Measurements from ENCODE around the gene STX3.
"Not testable (repeated sequence)": the region's sequence is repeated elsewhere in the genome, so short reads cannot be mapped to it uniquely, and the experiment has no call there.

Gene STX3

DNA sequence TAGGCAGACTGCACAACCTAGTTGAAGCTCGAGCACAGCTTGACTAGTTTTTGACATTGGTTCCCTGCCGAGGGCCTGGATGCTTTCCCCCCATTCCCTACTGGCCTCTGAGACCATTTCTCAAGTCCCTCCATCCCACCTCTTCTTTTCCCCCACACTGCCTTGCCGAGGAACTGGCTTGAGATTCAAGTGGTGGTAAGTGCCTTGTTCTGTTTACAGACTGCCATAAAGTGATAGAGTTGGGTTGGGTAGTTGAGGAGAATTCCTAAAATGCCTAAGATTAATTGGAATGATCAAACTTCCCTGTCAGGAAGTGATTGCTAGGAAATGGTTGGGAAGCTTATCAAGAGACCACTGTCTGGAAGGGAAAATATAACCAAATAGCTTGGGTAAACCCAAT, 39.2 kb downstream of the STX3 start:
- no peak for DNase-seq

DNA sequence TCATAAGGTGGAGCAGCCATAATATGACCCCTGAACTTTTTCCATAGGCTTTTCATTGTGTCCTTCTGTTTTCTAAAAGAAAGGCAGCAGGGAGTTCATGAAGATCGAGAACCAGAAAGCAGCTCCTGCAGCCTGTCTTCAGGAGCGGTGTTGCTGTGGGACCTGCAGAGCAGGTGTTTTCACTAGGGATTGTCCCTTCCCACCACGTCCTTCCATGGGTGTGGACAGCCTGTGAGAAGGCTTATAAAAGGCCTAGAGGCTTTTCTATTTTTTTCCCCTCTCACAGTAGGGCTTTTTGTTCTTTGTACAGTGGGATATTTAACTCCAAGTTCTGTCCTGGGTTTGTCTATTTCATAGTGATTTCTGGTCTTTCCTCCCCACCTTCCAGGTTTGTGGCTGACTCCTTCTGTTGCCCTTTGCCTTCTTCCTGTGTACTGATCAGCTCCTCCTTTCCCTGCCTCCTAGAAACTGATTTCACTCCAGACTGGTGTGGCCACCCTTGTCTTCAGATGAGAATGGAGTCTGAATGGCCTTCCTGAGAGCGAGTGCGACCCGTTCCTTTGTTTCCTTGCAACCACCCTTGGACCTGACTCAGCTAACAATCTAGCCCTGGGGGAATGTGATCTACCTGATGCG, 45.3 kb downstream of the STX3 start:
- no peak for DNase-seq

DNA sequence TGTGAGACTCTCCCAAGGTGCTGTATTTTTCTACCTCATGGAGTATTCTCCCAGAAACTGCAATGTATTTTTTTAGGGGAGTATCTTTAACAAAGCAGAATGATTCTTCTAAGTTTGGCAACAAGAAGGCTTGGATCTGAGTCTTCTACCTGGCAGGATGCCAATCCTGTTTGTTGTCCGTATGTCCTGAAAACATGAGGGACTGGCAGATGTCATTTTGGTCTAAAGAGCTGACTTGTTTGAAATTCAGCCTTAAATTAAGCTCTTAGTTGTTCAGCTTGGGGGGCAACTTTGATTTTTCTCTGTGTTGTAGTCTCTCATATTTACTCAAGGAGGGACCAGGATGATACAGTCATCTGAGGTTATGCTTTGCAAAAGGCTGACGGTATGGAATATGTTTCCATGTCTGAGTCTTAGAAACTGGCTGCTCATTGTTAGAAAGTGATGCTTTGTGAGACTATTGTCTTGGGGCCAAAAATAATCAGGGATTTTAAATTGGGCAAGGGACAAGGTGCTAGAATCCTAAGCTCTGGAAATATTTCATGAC, 46.1 kb downstream of the STX3 start:
- DNase-seq: no peak

DNA sequence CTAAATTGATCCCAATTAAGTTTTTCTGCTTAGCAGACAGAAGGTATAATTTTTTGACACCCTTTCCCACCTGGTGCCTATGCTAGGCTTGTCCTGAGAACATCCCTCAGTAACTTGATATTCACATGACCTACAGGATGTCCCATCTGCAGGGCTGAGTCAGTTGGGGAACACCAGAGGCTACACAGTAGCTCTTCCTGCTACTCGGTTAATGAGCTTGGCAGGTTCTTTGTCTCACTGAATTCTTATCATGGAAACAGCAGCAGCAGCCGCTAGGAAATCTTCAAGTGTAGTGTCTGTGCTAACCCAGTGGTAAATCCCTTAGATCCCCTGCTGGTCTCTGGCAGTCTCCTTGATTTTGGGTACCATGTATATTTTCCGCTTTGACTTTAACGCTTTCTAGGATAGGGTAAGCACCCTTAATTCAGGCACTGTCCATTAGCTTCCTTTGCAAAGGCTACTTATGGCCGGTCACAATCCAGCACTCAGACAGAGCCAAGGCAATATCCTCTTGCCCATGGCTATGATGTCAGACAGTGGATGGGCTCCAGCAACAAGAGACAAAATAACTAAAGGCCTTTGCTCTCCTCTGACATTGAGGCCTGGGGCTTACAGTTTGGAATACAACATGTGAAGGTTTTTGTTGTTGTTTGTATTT, 46.9 kb downstream of the STX3 start:
- DNase-seq: no peak

DNA sequence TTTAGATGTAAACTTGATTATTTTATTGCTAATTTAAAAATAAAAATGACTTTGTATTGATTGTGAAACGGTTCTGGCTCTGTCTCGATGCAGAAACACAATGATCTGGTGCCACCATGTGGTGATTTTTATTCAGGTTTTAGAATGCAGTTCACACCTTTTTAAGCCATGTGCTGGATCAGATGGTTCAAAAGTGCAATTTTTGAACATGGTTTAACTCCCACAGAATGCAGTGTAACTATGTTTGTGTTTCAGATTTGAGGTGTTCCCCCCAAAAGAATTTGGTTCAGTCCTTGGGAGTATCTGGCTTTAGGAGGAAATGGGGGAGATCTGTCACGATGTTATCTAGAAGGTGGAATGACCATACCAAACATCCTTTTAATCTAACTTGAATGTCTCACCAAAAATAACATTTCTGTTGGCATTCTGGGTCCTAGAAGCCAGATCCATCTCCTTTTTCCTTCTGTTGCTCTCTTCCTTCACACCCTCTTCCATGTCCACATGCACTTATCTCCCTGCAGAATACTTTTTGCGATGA, 47.5 kb downstream of the STX3 start:
- DNase-seq: peak; percentile 22

DNA sequence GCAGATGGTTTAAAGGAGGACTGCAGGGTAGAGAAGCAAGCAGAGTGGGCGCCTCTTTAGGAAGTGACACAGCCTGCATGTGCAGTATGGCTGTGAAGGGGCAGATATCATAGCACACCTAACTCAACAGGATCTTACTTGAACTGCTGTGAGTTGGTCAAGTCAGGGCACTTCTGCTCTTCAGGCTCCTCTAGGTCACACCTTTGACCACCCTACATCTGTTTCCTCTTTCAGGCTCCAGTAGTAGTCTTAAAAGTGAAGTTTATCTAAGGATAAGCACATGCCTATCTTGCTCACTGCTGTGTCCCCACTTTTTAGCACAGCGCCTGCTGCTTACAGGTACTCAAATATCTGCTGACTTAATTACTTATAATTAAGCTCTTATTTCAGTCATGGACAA, 48.9 kb downstream of the STX3 start:
- DNase-seq: no peak

DNA sequence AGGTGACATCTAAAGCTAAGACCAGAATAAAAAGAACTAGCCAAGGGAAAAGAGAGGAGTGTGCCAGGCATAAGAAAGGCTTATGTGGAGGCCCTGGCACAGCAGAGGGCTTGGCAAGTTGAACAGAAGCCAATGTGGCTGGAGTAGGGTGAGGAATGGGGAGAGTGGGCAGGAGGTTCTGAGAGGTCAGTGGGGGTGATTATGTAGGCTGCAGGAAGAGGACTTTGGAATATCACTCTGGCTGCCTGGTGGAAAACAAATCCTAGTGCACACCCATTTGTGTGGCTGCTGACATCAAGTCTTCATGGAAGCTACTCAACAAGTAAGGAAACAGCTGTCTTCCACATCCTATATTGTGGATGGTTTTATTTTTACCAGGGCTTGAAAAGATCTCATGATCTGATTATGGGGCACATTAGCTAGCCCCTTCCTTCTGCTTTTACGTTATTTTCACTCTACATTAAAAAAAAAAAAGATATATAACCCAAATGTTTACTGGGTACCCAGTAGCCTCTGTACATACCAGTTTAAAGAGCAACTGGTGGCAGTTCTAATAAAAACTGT, 52.0 kb downstream of the STX3 start:
- no peak for DNase-seq

DNA sequence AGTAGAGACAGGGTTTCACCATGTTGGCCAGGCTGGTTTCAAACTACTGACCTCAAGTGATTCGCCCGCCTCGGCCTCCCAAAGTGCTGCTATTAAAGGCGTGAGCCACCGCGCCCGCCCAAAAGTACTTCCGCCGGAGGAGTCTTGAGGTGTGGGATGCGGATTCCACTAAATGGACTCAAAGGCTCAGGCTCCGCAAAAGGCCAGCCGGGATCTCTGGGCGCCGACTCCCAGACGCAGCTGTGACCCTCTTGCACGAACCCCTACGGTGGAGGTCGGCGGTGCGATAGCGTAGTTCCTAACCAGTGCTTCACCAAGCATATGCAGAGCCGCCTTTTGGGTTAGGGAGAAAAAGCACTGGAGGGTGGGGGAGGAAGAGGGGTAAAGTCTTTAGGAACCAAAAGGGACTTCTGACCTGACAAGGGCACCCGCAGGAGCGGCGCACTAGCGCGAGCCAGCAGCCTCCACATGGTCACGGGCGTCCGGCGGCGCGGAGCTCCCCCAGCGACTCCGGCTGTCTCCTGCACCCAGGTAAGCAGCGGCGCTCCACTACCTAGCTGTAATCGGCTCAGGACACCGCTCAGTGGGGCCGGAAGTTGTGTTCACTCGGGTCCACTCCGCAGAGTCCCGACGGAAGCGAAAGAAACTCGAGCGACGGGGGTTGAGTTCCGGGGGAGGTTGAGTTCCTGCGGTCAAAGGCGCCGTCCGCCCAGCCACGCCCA, 55.2 kb downstream of the STX3 start, which contains the start of gene MRPL16:
MRPL16 (minus strand) TSS at position 590 of the 722 bp plus-strand sequence; CDS start at position 470, 120 bp downstream.
- DNase-seq: peak; percentile 89

DNA sequence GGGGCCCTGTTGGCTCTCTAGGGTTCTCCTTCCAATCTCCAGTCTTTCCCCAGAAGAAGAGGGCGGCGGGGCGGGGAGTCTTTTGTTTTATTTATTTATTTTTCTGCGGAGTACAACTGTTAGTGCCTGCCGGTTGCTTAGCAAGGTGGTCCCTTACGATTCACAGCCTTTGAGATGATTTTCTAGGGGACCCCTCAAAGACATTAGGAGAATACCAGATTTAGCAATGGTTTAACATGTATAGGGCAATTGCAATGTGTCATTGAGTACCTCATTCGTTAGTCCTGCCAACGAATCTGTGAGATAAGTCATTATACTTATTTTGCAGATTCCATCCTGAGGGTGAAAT, 55.7 kb downstream of the STX3 start:
- no peak for DNase-seq

DNA sequence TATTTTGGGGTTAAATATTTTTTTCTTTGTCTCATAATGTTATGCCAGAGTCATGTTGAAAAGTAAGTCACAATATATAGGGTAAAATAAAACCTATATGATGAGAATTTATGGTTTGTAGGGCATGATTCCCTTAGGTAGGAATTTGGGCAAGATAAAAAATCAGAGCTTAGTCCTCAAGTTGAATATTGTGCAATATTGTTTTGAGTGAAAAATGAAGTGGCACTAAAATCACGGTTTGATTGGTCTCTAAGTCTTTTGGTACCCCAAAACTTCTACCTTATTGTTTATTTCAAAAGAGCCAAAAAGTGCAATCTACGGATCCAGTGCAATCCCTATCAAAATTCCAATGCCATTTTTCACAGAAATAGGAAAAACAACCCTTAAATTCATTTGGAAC, 57.0 kb downstream of the STX3 start:
- no peak for DNase-seq

DNA sequence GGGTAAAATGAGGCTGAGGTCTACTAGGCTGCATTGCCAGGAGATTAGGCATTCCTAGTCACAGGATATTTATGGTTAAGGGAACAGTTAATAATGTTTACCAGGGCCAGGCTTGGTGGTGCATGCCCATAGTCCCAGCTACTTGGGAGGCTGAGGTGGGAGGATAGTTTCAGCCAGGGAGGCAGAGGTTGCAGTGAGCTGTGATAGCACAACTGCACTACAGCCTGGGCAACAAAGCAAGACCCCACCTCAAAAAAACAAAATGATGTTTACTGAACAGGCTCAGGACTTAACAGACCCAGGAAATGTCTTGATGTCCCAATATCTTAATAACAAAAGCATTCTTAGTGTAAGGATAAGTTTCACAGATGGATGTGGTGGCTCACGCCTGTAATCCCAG, 58.2 kb downstream of the STX3 start:
- no peak for DNase-seq

DNA sequence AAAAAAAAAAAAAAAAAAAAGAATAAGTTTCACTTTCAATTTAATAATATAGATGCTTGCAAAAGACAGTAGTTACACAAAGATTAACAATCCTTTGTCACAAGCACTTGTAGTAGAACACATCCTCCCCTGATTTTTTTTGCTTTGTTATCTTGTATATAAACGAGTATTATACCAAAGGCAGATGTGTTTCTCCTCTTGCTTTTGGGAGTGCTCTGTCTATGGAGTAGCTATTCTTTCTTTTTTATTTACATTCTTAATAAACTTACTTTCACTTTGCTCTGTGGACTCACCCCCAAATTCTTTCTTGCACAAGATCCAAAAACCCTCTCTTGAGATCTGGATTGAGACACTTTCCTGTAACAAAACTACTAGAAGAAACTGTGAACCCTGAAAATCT, 58.8 kb downstream of the STX3 start:
- DNase-seq: no peak

DNA sequence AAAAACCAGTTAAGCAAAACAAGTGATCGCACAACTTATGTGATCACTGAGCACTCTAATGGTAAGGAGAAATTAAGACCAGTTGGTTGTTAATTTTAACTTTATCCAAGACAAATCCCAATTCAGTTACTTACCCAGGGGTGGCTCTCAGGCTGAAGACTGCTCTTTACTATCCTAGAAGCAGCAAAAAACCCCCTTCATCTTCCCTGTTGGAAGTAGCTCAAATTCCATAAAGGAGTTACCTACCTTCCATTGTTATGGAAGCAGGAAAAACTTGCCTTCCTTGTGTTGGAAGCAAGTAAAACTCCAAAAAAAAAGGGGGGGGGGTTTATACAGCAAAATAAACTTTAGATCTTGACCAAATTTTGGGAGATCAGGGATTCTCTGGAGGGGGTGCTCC, 60.6 kb downstream of the STX3 start:
- DNase-seq: no peak

DNA sequence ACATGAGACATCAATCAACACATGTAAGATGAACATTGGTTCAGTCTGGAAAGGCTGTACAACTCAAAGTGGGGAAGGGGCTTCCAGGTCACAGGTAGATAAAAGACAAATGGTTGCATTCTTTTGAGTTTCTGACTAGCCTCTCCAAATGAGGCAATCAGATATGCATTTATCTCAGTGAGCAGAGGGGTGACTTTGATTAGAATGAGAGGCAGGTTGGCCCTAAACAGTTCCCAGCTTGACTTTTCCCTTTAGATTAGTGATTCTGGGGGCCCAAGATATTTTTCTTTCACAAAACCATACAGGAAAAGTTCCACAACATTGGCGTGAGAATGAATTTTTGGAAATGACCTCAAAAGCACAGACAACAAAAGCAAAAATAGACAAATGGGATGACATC, 61.3 kb downstream of the STX3 start:
- DNase-seq: not testable (repeated sequence)

DNA sequence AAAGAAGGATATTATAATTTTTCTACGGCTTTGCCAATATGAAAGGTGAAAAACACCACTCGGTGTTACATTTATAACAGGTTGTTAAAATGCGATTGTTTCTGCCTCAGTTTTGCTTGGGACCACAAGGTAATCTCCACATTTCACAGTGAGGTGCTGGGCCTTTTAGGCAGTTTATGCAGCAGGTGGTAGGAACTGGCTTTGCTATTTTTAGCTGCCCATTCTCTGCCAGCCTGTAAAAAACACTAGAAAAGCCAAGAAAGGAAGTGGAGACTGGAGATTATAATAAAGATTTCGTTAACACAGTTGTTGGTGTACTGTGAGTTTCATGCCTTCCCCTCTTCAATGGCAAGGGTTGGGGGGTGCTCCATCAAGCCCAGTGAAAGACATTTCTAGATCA, 63.4 kb downstream of the STX3 start:
- DNase-seq: no peak

DNA sequence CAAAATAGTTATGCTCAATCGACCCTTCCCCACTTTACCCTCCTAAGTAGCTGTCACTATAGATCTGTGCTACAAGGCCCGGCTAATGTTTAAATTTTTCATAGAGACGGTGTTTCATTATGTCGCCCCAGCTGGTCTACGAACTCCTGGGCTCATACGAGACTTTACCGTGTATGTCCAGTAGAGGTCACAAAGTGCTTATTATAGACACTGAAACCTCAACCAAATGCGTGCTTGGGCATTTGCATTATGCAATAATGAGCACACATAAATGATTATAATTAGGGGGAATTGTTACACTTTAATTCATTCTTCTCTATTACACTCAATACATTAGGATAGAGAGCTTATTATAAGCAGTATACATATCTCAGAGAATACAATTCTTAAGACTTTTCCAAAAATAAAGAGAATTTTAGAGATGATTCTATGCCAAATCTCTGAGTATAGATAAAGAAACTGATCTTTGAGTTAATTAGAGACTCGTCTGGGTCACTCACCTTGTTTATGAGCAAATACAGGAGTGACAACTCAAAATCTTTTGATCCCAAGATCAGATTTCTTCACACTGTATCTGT, 67.9 kb downstream of the STX3 start:
- peak; percentile 22 for DNase-seq

DNA sequence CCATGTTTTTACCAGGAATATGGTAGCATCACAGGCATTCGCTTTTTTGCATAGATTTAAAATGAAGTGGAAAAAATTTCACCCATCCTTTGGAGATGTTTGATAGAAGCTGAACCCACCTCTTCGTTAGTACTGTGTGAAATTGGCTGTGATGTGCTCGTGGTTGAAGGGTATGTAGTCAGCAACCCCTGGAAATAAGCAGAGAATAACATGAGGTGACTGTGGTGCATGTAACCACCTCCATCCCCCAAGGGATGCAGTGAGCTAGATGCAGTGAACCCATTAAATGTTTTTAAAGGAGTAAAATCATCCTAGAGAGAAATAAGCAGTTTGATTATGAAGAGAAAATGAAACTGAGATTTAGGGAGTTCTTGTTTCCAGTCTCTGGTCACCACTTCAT, 74.2 kb downstream of the STX3 start:
- no peak for DNase-seq

DNA sequence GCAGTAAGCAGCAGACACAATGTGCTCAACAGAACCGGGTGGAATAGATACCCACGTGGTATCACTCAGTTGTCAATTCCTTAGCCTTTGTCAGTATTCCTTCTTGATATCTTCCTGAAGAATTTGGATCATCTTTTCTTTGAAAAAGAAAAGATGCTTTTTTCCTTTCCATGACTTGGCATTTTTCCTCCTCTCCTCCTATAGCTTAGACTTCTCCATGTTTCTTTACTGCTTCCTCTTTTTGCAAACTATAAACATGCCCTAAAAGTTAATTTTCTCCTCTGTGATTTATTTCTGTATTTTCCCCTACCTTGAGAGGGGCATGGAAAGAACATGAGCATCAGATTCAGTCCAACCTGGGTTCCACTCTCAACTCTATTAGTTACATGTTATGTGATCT, 78.4 kb downstream of the STX3 start:
- DNase-seq: no peak

DNA sequence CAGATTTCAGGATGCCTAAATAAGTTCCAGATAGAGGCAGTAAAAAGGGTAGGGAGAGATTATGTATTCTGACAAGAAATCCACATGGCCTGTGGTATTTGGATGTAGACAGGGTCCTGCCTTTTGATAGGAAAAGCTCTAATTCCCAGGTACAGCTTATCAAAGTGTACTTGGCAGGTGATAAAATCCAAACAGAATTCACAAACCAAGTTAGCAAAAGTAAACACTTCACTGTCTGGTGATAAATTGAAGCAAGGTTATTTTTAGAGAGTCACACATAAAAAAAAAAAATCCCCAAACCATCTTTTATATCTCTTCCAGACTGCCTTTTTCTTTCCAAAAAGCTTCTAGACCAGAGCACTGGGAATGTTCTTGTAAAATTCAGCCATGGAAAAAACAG, 84.4 kb downstream of the STX3 start:
- DNase-seq: no peak

DNA sequence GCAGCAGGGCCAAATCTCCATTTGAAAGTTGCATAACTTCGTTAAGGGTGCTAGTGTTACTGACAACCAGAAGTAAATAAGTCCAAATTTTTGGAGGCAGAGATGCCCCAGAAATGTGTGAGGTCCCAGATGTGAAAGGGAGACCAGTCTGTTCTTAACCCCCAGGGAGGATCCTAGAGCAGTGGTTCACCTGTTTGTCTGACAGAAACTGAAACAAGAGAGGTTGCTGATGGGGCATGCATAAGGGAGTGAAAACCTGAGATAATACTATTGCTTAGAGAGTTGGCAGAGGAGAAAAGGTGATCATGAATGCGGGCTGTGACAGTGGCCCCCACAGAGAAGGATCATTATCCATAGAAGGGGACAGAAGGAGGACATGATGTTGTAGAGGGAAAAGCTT, 86.3 kb downstream of the STX3 start:
- DNase-seq: no peak

DNA sequence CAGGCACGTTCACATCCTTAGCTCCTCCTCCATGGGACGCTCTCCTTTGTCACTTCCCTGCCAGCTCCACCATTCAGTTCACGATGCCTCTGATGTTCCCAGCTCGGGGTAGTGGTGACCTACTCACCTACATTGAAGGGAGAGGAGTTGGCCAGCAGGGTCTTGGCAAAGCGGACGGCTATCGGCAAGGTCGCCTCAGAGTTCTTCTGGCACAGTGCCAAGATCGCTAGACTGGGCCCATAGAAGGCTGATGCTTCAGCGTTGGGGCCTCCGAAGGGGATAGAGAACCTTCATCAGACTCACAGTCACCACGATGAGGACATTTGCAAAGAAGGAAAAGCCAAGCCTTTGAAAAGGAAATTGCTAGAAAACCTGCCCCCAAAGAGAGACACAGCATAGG, 87.1 kb downstream of the STX3 start:
- DNase-seq: no peak

DNA sequence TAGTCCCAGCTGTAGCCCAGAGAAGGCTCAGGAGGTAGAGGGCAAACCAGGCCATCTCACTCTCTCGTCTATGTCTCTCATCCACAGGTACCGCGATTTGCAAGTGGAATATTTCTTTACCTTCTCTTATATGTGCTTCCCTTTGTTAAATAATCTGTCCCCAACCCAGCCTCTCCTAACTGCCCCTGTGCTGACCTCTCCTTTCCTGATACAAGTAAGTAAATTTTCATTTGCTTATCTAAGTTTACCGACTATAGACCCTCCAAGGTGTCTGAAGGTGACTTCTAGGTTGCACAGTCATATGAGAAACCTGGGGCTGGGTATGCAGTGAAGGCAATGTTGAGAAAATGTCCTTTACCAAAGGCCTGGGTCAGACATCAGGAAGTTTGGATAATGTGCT, 90.2 kb downstream of the STX3 start, which contains the start of gene CBLIF:
CBLIF (minus strand) TSS at position 101 of the 400 bp plus-strand sequence; CDS start at position 55, 46 bp downstream.
- DNase-seq: no peak

DNA sequence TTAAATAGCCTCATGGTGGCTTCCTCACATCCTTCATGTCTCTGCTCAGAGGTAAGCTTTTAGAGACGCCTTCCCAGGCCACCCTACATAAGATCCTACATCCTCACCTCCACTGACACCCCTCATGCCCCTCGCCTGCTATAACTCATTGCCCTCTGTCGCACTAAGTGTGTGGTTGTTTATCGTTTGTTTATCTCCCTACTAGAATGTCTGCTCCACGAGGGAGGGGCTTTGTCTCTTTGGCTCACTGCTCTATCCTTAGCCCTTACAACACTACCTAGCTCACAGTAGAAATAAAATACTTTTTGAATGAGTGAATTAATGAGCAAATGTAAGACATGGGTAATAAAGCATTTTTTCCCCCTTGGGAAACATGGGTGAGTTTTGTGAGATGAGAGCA, 91.4 kb downstream of the STX3 start:
- DNase-seq: no peak
